HepG2 (cell line): Measurements from ENCODE around the gene CABP2. TPM values are rescaled to one million over a fixed set of nuclear protein-coding genes. Genes with fewer than 3 reads are reported as not detected.

Experiments
- NKX3-1 ChIP-seq: sonication (generic); formaldehyde crosslinking; IDR thresholded peaks from 2 replicates; pipeline ENCODE4 v1.5.0; 2020; ENCODE audit warnings: missing genetic modification reagents
- SAP130 ChIP-seq: IDR thresholded peaks from 2 replicates; pipeline ENCODE4 v1.6.1; 2016; ENCODE audit warnings: low read depth
- SIX4 ChIP-seq: sonication (generic); formaldehyde crosslinking; IDR thresholded peaks from 2 replicates; pipeline ENCODE4 v1.4.0; 2020; ENCODE audit warnings: missing genetic modification reagents
- ZC3H4 ChIP-seq: sonication (generic); formaldehyde crosslinking; IDR thresholded peaks from 2 replicates; pipeline ENCODE4 v1.4.0; 2020; ENCODE audit warnings: missing genetic modification reagents, borderline replicate concordance
- ZNF678 ChIP-seq: sonication (generic); formaldehyde crosslinking; IDR thresholded peaks from 2 replicates; pipeline ENCODE4 v1.4.0; 2020; ENCODE audit warnings: mild to moderate bottlenecking, missing genetic modification reagents
- polyA plus RNA-seq, 8 experiments: library from polyadenylated mRNA; depleted of rRNA in 3 of 8; stranded (reverse) in 7 of 8; unstranded in 1 of 8; fragments of >200 nt; fragmentation: Illumina TruSeq in 4 of 8; extraction: Trizol in 4 of 8; gene quantifications; 2 replicates each; pipeline versions ENCODE4 v1.2.1 to v1.2.3, GENCODE V29; 2011 to 2016; ENCODE audit warnings: low read depth in 4 of 8, missing spikeins in 1 of 8, mixed read lengths in 1 of 8; ENCODE audit not compliant: insufficient read depth in 1 of 8
- total RNA-seq, 5 experiments: library from RNA; depleted of rRNA; stranded (reverse); fragments of >200 nt; fragmentation: Illumina TruSeq; extraction: Trizol; gene quantifications; 2 replicates each; pipeline ENCODE4 v1.2.3, GENCODE V29; 2016; ENCODE audit warnings: low read depth in 1 of 5
- TF ChIP-seq, protein P1 (sequence below): sonication (generic); formaldehyde crosslinking; IDR thresholded peaks from 2 replicates; pipeline ENCODE4 v1.5.0; 2020; ENCODE audit warnings: mild to moderate bottlenecking, missing genetic modification reagents
- TF ChIP-seq, protein P2 (sequence below): fragments of 450-650 bp; IDR thresholded peaks from 2 replicates; pipeline ENCODE4 v1.6.1; 2017; ENCODE audit warnings: mild to moderate bottlenecking
- TF ChIP-seq, protein P3 (sequence below): sonication (generic); formaldehyde crosslinking; IDR thresholded peaks from 2 replicates; pipeline ENCODE4 v1.4.0; 2020; ENCODE audit warnings: missing genetic modification reagents
- TF ChIP-seq, protein P4 (sequence below): sonication (generic); formaldehyde crosslinking; IDR thresholded peaks from 2 replicates; pipeline ENCODE4 v1.4.0; 2020; ENCODE audit warnings: missing genetic modification reagents
- TF ChIP-seq, protein P5 (sequence below): sonication (generic); formaldehyde crosslinking; IDR thresholded peaks from 2 replicates; pipeline ENCODE4 v1.4.0; 2020; ENCODE audit warnings: mild to moderate bottlenecking, missing genetic modification reagents

CABP2 gene
- total and polyA plus RNA-seq, 2 of the 13 experiments (the other 11 are each of a cell fraction or from before 2014, with no cell fraction given) = not detected

DNA sequence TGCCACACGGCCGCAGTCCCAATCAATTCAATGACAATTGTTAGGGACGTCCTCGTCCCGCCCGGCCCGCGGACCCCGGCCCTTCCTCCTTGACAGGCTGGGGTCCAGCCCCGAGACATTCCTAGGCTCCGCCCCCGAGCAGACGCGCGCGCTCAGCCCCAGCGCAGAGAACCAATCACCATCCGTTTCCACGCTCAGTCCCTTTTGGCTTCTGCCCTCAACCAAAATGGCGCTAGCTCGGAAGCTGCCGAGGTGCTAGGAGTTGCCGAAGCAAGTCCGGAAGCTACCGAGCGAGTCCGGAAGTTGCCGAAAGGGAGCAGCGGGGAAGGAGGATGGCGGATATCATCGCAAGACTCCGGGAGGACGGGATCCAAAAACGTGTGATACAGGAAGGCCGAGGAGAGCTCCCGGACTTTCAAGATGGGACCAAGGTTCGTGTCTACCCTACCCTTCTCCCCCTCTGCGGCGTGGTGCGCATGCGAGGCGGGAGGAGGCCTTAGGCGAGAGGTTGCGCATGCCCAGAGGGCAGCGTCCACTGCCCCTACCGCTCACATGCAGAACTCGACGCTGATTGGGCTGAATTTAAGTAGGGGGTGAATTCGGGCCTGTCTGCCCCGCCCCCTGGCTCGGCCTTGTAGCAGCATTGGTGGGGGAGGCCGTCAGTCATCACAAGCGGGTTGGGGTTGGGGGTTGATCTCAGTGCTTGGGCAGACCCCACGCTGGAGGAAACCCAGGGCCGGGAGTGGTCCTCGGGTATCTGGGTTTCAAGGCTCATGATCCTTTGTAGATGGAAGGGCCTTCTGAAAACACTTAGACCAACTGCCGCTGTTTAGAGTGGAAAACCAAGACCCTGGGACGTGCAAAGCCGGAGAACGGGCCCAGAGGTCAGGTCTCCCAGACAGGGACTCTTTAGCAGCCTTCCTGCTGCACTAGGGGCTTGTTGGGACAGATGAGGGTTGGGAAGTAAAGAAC is 40.1 kb downstream of the CABP2 start, which contains the start of gene AIP (continued):
- TF ChIP-seq, protein P1, sequence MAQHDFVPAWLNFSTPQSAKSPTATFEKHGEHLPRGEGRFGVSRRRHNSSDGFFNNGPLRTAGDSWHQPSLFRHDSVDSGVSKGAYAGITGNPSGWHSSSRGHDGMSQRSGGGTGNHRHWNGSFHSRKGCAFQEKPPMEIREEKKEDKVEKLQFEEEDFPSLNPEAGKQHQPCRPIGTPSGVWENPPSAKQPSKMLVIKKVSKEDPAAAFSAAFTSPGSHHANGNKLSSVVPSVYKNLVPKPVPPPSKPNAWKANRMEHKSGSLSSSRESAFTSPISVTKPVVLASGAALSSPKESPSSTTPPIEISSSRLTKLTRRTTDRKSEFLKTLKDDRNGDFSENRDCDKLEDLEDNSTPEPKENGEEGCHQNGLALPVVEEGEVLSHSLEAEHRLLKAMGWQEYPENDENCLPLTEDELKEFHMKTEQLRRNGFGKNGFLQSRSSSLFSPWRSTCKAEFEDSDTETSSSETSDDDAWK (CRISPR knock-in tag) = no peak
- TF ChIP-seq SIX4 (CRISPR knock-in tag) = no peak; the same call in 1 of the 2 replicates
- TF ChIP-seq, protein P2, sequence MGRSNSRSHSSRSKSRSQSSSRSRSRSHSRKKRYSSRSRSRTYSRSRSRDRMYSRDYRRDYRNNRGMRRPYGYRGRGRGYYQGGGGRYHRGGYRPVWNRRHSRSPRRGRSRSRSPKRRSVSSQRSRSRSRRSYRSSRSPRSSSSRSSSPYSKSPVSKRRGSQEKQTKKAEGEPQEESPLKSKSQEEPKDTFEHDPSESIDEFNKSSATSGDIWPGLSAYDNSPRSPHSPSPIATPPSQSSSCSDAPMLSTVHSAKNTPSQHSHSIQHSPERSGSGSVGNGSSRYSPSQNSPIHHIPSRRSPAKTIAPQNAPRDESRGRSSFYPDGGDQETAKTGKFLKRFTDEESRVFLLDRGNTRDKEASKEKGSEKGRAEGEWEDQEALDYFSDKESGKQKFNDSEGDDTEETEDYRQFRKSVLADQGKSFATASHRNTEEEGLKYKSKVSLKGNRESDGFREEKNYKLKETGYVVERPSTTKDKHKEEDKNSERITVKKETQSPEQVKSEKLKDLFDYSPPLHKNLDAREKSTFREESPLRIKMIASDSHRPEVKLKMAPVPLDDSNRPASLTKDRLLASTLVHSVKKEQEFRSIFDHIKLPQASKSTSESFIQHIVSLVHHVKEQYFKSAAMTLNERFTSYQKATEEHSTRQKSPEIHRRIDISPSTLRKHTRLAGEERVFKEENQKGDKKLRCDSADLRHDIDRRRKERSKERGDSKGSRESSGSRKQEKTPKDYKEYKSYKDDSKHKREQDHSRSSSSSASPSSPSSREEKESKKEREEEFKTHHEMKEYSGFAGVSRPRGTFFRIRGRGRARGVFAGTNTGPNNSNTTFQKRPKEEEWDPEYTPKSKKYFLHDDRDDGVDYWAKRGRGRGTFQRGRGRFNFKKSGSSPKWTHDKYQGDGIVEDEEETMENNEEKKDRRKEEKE = no peak
- TF ChIP-seq, protein P3, sequence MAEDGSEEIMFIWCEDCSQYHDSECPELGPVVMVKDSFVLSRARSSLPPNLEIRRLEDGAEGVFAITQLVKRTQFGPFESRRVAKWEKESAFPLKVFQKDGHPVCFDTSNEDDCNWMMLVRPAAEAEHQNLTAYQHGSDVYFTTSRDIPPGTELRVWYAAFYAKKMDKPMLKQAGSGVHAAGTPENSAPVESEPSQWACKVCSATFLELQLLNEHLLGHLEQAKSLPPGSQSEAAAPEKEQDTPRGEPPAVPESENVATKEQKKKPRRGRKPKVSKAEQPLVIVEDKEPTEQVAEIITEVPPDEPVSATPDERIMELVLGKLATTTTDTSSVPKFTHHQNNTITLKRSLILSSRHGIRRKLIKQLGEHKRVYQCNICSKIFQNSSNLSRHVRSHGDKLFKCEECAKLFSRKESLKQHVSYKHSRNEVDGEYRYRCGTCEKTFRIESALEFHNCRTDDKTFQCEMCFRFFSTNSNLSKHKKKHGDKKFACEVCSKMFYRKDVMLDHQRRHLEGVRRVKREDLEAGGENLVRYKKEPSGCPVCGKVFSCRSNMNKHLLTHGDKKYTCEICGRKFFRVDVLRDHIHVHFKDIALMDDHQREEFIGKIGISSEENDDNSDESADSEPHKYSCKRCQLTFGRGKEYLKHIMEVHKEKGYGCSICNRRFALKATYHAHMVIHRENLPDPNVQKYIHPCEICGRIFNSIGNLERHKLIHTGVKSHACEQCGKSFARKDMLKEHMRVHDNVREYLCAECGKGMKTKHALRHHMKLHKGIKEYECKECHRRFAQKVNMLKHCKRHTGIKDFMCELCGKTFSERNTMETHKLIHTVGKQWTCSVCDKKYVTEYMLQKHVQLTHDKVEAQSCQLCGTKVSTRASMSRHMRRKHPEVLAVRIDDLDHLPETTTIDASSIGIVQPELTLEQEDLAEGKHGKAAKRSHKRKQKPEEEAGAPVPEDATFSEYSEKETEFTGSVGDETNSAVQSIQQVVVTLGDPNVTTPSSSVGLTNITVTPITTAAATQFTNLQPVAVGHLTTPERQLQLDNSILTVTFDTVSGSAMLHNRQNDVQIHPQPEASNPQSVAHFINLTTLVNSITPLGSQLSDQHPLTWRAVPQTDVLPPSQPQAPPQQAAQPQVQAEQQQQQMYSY (CRISPR knock-in tag) = peak; percentile 67; the same call in 1 of the 2 replicates
- TF ChIP-seq NKX3-1 (CRISPR knock-in tag) = peak; percentile 82
- peak; percentile 97; the same call in 1 of the 2 replicates for TF ChIP-seq ZNF678 (CRISPR knock-in tag)
- no peak for TF ChIP-seq ZC3H4
- TF ChIP-seq, protein P4, sequence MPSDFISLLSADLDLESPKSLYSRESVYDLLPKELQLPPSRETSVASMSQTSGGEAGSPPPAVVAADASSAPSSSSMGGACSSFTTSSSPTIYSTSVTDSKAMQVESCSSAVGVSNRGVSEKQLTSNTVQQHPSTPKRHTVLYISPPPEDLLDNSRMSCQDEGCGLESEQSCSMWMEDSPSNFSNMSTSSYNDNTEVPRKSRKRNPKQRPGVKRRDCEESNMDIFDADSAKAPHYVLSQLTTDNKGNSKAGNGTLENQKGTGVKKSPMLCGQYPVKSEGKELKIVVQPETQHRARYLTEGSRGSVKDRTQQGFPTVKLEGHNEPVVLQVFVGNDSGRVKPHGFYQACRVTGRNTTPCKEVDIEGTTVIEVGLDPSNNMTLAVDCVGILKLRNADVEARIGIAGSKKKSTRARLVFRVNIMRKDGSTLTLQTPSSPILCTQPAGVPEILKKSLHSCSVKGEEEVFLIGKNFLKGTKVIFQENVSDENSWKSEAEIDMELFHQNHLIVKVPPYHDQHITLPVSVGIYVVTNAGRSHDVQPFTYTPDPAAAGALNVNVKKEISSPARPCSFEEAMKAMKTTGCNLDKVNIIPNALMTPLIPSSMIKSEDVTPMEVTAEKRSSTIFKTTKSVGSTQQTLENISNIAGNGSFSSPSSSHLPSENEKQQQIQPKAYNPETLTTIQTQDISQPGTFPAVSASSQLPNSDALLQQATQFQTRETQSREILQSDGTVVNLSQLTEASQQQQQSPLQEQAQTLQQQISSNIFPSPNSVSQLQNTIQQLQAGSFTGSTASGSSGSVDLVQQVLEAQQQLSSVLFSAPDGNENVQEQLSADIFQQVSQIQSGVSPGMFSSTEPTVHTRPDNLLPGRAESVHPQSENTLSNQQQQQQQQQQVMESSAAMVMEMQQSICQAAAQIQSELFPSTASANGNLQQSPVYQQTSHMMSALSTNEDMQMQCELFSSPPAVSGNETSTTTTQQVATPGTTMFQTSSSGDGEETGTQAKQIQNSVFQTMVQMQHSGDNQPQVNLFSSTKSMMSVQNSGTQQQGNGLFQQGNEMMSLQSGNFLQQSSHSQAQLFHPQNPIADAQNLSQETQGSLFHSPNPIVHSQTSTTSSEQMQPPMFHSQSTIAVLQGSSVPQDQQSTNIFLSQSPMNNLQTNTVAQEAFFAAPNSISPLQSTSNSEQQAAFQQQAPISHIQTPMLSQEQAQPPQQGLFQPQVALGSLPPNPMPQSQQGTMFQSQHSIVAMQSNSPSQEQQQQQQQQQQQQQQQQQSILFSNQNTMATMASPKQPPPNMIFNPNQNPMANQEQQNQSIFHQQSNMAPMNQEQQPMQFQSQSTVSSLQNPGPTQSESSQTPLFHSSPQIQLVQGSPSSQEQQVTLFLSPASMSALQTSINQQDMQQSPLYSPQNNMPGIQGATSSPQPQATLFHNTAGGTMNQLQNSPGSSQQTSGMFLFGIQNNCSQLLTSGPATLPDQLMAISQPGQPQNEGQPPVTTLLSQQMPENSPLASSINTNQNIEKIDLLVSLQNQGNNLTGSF (CRISPR knock-in tag) = peak; percentile 95; the same call in 1 of the 2 replicates
- TF ChIP-seq SAP130 (CRISPR knock-in tag) = peak; percentile 89
- TF ChIP-seq, protein P5, sequence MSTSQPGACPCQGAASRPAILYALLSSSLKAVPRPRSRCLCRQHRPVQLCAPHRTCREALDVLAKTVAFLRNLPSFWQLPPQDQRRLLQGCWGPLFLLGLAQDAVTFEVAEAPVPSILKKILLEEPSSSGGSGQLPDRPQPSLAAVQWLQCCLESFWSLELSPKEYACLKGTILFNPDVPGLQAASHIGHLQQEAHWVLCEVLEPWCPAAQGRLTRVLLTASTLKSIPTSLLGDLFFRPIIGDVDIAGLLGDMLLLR (CRISPR knock-in tag) = peak; percentile 96
